ENCODE results near the gene LRRC46.

Gene LRRC46

DNA sequence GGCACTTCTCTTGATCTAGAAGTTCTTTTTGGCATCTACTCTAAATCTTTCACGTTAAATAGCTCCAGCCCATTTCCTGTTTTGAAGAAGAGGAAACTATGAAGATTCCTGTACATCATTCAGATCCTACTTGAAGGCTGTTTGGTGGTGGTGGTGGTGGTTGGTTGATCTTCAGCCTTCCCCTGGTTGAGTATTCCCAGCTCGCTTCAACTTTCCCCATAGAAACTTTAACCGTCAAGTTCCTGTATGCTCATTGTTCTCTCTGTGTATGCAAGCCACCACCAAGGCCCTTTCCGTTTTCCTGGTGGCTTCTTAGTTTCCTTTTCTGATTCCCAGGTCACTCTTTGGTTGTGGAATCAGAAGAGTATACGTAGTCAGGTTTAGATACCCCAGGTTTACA, 3.3 kb downstream of the LRRC46 start:
- no peak for DNase-seq

DNA sequence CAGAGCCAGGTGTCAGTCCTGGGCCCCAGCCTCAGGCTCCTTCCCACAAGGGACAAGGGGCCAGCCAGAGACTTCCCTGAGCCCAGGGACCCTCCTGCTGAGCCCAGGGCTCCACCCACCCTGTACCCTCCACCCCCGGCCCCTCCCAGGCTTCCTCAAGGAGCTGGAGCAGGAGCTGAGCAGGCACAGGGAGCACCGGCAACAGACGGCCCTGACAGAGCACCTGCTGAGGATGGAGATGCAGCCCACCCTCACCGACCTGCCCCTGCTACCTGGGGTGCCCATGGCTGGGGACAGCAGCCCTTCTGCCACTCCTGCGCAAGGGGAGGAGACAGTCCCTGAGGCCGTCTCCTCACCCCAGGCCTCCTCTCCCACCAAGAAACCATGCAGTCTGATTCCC, 5.1 kb downstream of the LRRC46 start:
- no peak for DNase-seq

GRCh38 chr17:47837401-47838039, 6.0 kb downstream of the LRRC46 start:
- no peak for DNase-seq

DNA sequence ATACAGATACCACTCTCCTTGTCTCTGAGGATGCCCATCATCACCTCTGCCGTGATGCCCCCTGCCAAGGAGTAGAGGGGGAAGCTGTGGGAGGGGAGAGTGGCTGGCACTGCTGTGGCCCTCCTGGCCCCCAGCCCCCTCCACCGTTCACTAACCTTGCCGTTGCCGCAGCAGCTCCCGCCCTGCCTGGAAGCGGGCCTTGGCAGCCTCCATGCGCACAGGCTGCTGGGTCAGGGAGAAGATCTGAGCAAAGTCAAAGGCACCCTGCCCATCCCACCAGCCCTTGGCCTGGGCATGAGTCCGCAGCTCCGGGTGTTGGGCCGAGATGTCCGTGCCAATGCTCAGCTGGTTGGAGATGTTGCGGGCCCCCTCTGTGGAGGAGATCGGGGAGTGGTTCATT, 7.2 kb downstream of the LRRC46 start:
- no peak for DNase-seq

GRCh38 chr17:47839071-47839470, 7.6 kb downstream of the LRRC46 start:
- no peak for DNase-seq

- DNase-seq, result no peak
Observed at GRCh38 chr17:47840001-47840741, 8.7 kb downstream of the LRRC46 start.

GRCh38 chr17:47840742-47841487, 9.4 kb downstream of the LRRC46 start, which contains the start of gene SCRN2:
SCRN2 (minus strand) TSS chr17:47841273; CDS start chr17:47840843, 430 bp downstream.
- peak; percentile 78 for DNase-seq

DNA sequence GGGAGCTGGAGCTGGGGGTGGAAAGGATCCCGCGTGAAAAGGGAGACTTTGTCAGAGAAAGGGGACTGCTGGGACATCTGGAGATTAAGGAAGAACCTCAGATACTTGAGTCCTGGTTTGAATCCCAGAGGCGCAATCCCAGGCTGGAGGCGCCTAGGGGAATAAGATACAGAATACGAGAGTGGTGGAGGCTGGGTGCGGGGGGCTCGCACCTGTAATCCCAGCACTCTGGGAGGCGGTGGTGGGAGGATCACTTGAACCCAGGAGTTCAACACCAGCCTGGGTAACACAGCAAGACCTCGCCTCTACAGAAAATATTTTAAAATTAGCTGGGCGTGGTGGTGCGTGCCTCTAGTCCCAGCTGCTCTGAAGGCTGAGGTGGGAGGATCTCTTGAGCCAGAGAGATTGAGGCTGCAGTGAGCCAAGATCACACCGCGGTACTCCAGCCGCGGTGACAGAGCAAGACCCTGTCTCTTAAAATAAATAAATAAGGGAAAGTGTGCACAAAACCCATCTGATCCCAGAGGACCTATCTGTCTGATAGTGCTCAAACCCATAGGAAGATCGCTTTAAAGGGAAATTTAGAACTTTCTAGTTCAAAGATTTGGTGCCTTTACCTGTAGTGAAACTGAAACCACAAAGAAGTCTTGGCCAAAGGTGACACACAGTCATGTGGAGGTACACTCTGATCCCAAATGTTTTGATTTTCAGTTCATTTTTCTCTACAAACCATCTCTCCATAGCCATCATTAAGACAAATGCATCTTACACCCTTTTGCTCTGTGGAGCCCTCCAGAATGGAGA, 10.2 kb downstream of the LRRC46 start:
- no peak for DNase-seq

- no peak for DNase-seq
Observed at GRCh38 chr17:47843391-47843730, 11.9 kb downstream of the LRRC46 start.

DNA sequence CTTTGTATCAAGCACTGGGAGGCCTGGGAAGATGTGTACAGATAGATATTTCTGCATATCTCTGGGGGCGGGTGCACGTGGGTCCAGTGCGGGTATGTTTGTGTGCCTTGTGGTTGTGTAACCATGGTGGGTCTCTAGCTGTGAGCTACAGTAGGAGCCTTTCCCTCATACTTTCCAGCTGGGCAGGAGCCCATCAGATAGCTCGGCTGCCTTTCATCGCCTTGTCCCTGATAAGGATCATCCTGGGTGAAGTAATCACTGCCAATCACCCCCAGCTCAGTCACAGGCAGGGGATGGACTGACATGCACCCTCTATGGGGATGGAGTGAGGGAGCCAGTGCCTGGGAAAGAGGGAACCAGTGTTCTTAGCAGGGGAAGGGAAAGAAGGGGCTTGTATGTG, 12.8 kb downstream of the LRRC46 start:
- DNase-seq, result no peak

- DNase-seq, result no peak
Observed at GRCh38 chr17:47844814-47845715, 13.6 kb downstream of the LRRC46 start.

- no peak for DNase-seq
Observed at GRCh38 chr17:47845716-47846075, 14.2 kb downstream of the LRRC46 start.

GRCh38 chr17:47846716-47847340, 15.4 kb downstream of the LRRC46 start:
- DNase-seq, result no peak

DNA sequence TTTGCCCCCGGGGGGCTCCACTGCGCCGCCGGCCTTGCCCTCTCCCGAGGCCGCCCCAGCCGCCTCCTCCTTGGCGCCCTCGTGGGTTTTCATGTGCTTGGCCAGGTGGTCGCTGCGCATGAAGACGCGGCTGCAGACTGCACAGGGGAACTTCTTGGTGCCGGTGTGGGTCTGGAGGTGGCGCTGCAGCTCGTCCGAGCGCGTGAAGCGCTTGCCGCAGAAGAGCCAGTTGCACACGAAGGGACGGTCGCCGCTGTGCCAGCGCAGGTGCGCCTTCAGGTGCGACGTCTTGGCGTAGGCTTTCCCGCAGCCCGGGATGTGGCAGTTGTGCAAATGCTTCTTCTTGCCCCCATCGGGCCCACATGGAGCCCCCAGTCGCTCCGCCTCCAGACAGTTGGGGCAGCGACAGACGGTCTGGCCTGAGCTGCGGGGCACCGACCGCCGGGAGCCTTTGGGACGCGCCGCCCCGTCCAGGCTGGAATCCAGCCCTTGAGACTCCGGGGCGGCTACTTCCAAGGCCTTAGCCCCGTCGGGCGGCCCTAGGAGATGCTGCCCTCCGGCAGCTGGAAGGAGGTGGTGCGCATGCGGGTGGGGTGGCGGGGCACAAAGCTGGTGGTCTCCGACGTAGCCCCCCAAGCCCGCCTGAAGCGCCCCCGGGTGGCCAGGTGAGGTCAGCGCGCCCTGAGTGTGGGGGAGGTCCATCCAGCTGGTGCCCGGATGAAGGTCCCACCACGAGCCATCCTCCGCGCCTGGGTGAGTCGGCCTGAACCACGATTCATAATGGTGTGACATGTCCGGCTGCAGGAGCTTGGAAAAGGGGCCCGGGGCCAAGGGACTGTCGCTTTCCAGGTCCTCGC, 16.1 kb downstream of the LRRC46 start:
- no peak for DNase-seq

- DNase-seq, result no peak
Observed at GRCh38 chr17:47848198-47848513, 16.7 kb downstream of the LRRC46 start.

DNA sequence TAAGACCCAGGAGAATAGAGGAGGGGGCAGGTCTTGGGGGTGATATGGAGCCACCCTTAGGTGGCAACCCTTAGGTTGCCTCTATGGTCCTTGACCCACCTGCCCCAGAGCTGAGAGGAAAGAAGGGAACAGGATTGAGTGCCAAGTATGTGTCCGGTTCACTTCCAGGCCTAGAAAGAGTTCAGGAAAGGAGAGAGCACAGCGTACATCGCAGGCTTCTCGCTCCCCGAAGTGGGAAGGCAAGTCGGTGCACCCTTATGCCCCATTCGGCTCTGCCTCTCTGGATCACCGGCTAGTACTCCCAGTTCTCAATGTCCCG, 18.9 kb downstream of the LRRC46 start:
- no peak for DNase-seq

DNA sequence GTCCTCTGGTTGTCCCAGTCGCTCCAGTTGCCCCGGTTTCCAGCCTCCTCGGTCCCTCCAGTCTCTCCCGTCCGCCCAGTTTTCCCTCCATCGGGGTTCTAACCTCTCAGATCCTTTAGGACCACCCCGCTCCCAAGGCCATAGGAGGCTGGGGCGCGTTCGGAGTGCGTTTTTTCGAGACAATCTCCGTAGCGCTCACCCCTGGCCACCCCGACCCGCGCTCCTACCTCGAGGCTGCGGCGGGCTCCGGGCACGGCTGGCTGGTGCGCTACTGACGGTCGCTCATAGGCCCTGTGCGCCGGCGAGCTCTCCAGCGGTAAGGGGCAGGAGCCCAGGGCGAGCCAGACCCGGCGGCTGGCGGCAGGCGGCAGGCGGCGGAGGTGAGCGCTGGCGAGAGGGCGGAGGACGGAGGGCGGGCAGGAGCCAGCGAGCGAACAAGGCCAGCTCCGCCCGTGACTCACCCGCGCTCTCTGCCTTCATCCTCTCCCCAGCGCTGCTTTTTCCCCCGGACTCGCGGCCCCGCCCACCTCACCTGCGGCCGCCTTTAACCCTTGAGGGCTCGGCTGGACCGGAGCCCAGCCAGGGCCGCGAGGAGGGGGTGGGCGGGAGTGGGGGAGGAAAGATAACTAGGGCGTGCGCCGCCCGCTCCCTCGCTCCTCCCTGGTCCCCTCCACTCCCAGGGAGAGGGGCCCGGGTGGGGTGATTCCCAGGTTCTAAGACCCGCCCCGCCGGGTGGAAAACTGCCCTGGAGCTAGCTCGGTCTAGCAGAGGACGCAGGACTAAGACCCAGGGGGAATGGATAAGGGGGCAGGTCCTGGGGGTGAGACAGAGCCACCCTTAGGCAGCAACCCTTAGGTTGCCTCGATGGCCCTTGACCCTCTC, 19.5 kb downstream of the LRRC46 start, which contains the start of gene SP6:
SP6 (minus strand) TSS at position 472 of the 882 bp plus-strand sequence. CDS start 2,734 bp downstream, outside the sequence.
- DNase-seq, result peak; percentile 71

DNA sequence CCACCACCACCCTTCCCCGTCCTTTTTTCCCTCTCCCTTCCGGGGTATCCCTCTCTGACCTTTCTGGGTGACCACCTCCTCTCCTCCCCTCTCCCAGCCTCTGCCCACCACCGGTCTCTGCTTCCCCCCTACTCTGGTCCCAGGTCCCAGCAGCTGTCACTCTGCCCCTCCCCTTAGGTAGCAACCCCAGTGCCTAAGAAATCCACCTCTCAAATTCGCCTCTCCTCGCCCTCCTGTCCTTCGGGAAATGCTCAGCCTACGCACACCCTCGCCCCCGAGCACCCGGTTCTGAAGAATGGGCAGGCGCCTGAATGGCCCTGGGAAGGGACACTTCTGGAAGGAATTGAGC, 20.3 kb downstream of the LRRC46 start:
- no peak for DNase-seq

- DNase-seq, result no peak
Observed at GRCh38 chr17:47852113-47852949, 20.9 kb downstream of the LRRC46 start.
